Activated CD4-positive, alpha-beta T cell treated with anti-CD3 and anti-CD28 coated beads, Interleukin-2, amount 50 U/mL, for 16 hours (primary cell): Measurements from ENCODE around the gene MFF.
A peak's percentile ranks its signal among the peaks of the same experiment; 100 is the strongest.

Experiments
- DNase-seq: peaks from one replicate; pipeline ENCODE4 v3.0.0-alpha.2; 2020

MFF gene

GRCh38 chr2:227324995-227325838, at the start of gene MFF:
Gene MFF (plus strand): TSS chr2:227325251. CDS start chr2:227330666, 5,415 bp downstream.
- peak; percentile 95 for DNase-seq

- no peak for DNase-seq
Measured at GRCh38 chr2:227280895-227281294, 44.2 kb upstream of the MFF start.

- DNase-seq: no peak
Measured at GRCh38 chr2:227285741-227286236, 39.3 kb upstream of the MFF start.

- DNase-seq: no peak
Measured at GRCh38 chr2:227287771-227288170, 37.3 kb upstream of the MFF start.

GRCh38 chr2:227292314-227292713, 32.7 kb upstream of the MFF start:
- DNase-seq: no peak

GRCh38 chr2:227293531-227293930, 31.5 kb upstream of the MFF start:
- no peak for DNase-seq

- DNase-seq: no peak
Measured at GRCh38 chr2:227295806-227296205, 29.2 kb upstream of the MFF start.

- DNase-seq: no peak
Measured at GRCh38 chr2:227296671-227297405, 28.2 kb upstream of the MFF start.

GRCh38 chr2:227301523-227301922, 23.5 kb upstream of the MFF start:
- no peak for DNase-seq

- DNase-seq: no peak
Measured at GRCh38 chr2:227308784-227309183, 16.3 kb upstream of the MFF start.

GRCh38 chr2:227310756-227311110, 14.3 kb upstream of the MFF start:
- DNase-seq: no peak

- DNase-seq: no peak
Measured at GRCh38 chr2:227311861-227312506, 13.1 kb upstream of the MFF start.

- no peak for DNase-seq
Measured at GRCh38 chr2:227312579-227312978, 12.5 kb upstream of the MFF start.

- DNase-seq: no peak
Measured at GRCh38 chr2:227313310-227313709, 11.7 kb upstream of the MFF start.

GRCh38 chr2:227317834-227318233, 7.2 kb upstream of the MFF start:
- DNase-seq: no peak

- DNase-seq: no peak
Measured at GRCh38 chr2:227320305-227321094, 4.6 kb upstream of the MFF start.

- DNase-seq: no peak
Measured at GRCh38 chr2:227322530-227323205, 2.4 kb upstream of the MFF start.

GRCh38 chr2:227323818-227324217, 1.2 kb upstream of the MFF start:
- no peak for DNase-seq

GRCh38 chr2:227324642-227324994, 433 bp upstream of the MFF start:
- DNase-seq: no peak

- DNase-seq: peak; percentile 3
Measured at GRCh38 chr2:227325839-227326195, 766 bp downstream of the MFF start.

GRCh38 chr2:227326783-227327182, 1.7 kb downstream of the MFF start:
- no peak for DNase-seq

GRCh38 chr2:227335713-227336112, 10.7 kb downstream of the MFF start:
- DNase-seq: peak; percentile 46
